Measurements from ENCODE around the gene OR51Q1. TPM values are rescaled to one million over a fixed set of nuclear protein-coding genes. Genes with fewer than 3 reads are reported as not detected.

The OR51Q1 gene
- total RNA-seq, 1 donor from 2014 or later, result not detected

DNA sequence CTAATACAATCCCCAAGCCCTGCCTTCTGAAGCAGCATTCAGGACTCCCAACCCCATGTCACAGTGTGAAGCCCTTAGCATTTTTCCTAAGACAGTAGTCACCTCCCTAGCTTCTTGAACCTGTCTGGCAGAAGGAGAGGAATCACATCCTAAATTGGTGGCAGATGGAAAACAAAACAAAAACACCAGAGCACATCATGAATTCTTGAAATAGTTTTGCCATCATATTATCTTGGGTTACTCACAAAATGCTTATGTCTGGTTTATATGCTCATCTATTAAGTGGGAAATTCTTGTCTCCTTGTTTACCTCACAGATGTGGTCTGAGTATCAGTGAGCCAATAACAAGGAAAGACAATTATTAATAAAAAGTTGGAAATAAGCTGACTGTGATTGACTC is 23.0 kb upstream of the OR51Q1 start:
- no peak for DNase-seq (ENCODE audit: low read depth)
- H3K4me3 ChIP-seq (ENCODE audit: low read depth, low read length), result no peak overlapping the region
- H3K36me3 ChIP-seq (ENCODE audit: control insufficient read depth, insufficient read depth, low read length), result no peaks in the 10 kb centered on the region
- TF ChIP-seq, protein P1, sequence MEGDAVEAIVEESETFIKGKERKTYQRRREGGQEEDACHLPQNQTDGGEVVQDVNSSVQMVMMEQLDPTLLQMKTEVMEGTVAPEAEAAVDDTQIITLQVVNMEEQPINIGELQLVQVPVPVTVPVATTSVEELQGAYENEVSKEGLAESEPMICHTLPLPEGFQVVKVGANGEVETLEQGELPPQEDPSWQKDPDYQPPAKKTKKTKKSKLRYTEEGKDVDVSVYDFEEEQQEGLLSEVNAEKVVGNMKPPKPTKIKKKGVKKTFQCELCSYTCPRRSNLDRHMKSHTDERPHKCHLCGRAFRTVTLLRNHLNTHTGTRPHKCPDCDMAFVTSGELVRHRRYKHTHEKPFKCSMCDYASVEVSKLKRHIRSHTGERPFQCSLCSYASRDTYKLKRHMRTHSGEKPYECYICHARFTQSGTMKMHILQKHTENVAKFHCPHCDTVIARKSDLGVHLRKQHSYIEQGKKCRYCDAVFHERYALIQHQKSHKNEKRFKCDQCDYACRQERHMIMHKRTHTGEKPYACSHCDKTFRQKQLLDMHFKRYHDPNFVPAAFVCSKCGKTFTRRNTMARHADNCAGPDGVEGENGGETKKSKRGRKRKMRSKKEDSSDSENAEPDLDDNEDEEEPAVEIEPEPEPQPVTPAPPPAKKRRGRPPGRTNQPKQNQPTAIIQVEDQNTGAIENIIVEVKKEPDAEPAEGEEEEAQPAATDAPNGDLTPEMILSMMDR (IDR thresholded peaks at IDR 0.05; ENCODE audit: insufficient read depth, low read length, poor library complexity, severe bottlenecking), result no peak
- H3K27me3 ChIP-seq (ENCODE audit: control insufficient read depth, insufficient read depth, low read length), result no peaks in the 10 kb centered on the region

DNA sequence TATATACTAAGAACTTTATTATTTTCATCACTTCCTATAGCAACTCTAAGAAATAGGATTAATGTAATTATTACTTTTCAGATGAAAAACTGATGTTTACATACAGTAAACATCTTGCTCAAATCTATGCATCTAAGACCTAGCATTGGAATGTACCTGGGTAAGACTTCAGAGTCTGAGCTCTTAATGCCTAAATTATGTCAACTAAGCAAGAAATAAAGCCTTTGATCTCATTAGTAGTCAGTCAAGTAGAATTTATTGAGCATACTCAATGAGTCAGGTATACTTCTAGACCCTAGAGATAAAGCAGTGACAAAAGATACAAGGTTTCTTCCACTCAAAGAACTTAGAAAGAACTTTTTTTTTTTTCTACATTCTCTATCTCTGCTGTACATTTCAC is 16.7 kb upstream of the OR51Q1 start:
- no peak for DNase-seq (ENCODE audit: low read depth)
- H3K36me3 ChIP-seq (ENCODE audit: control insufficient read depth, insufficient read depth, low read length), result no peaks in the 10 kb centered on the region
- H3K4me3 ChIP-seq (ENCODE audit: low read depth, low read length), result no peak overlapping the region
- H3K27me3 ChIP-seq (ENCODE audit: control insufficient read depth, insufficient read depth, low read length), result no peaks in the 10 kb centered on the region
- TF ChIP-seq, protein P1 (IDR thresholded peaks at IDR 0.05; ENCODE audit: insufficient read depth, low read length, poor library complexity, severe bottlenecking), result no peak

DNA sequence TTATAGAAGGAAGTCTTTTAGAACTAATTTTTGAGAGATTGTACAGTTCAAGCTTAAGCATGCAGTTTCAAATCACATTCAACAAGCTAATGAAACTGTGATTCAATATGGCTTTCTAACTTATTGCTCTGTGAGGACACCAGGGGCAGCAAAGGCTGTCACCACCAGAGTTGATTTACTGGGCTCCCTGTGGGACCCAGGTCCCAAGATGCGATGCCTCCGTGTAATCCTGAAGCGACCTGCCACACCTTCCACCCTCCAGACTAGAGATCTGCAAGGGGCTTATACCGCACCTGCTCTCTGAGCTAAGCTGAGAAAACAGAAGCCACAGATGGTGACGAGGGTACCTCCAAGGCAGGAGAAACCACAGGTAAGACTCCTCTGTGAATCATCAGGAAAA is 918 bp upstream of the OR51Q1 start:
- Histone ChIP-seq H3K4me3 (ENCODE audit: low read depth, low read length) (no peak overlapping the region), H3K36me3 (ENCODE audit: control insufficient read depth, insufficient read depth, low read length) (no peaks in the 10 kb centered on the region), H3K27me3 (ENCODE audit: control insufficient read depth, insufficient read depth, low read length) (no peaks in the 10 kb centered on the region)
- no peak for DNase-seq (ENCODE audit: low read depth)
- TF ChIP-seq, protein P1 (IDR thresholded peaks at IDR 0.05; ENCODE audit: insufficient read depth, low read length, poor library complexity, severe bottlenecking), result no peak

DNA sequence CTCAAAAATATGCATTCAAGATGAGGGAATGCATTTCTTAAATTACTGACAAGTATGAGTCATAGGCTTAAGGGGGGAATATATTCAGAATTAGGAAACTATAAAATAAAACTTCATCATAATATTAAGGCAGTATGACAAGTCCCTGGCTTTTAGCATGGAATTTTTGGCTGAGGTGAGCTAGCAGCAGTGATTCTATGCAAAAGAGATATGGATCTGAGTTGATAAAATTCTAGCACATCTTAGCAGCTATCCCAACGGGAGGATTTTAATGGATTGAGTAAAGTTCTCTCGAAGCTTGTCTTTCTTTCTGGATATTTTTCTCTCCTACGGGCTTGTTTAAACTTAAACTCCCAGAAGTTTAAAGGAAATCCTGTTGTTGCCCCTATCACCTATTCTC is 1.2 kb downstream of the OR51Q1 start:
- TF ChIP-seq, protein P1 (IDR thresholded peaks at IDR 0.05; ENCODE audit: insufficient read depth, low read length, poor library complexity, severe bottlenecking), result no peak
- no peaks in the 10 kb centered on the region for H3K36me3 ChIP-seq (ENCODE audit: control insufficient read depth, insufficient read depth, low read length)
- H3K27me3 ChIP-seq (ENCODE audit: control insufficient read depth, insufficient read depth, low read length), result no peaks in the 10 kb centered on the region
- DNase-seq (ENCODE audit: low read depth), result no peak
- H3K4me3 ChIP-seq (ENCODE audit: low read depth, low read length), result no peak overlapping the region

DNA sequence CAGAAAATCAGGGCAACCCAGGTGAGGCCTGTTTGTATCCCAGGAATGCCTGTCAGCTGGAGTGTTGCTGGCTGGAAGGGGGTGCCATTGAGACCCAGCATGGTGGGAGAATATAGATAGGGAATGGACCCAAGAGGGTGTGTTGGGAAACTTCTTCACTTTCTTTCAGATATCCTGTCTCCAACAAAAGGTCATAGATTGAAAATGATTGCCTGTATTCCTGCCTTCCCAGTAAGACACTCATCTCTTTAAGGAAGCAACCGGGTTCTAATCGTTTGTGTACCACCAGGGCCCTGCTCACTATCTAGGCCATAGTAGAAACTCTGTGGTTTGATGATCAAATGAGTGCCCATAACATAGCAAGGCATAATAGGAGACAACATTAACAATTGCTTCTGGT is 19.5 kb downstream of the OR51Q1 start, which contains the start of gene OR51I1:
Gene OR51I1, minus strand, starts transcription at position 101 of the 400 bp plus-strand sequence. Its CDS starts 0 bp downstream, at position 101.
- TF ChIP-seq, protein P1 (IDR thresholded peaks at IDR 0.05; ENCODE audit: insufficient read depth, low read length, poor library complexity, severe bottlenecking), result no peak
- no peak for DNase-seq (ENCODE audit: low read depth)
- H3K4me3 ChIP-seq (ENCODE audit: low read depth, low read length), result no peak within 1 kb of the TSS
- H3K36me3 ChIP-seq (ENCODE audit: control insufficient read depth, insufficient read depth, low read length), result no peaks in the 10 kb centered on the region
- no peaks in the 10 kb centered on the region for H3K27me3 ChIP-seq (ENCODE audit: control insufficient read depth, insufficient read depth, low read length)

DNA sequence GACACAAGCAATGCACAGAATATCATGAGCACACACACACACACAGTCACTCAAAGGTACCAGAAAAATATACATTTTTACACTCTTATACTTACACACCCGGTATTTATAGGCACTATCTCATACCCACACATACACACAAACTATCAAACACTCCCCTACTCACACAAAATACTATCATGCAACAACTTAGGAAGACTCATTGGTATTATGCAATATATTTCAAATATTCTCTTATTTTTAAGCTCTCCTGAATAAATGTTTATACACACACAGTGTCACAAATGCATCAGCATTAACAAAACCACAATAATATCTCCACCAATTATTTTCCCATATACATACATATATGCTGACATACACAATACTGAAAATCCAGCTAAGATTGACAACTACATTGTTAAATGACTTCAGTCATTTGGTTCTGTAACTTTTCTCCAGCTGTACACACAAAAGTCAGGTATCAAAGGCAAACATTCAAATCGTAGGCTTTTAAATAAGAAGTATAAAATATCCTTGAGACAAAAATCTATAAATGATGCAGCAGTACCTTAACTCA is 22.0 kb downstream of the OR51Q1 start:
- TF ChIP-seq, protein P1 (IDR thresholded peaks at IDR 0.05; ENCODE audit: insufficient read depth, low read length, poor library complexity, severe bottlenecking), result no peak
- DNase-seq (ENCODE audit: low read depth), result no peak
- Histone ChIP-seq H3K4me3 (ENCODE audit: low read depth, low read length) (no peak overlapping the region), H3K36me3 (ENCODE audit: control insufficient read depth, insufficient read depth, low read length) (no peaks in the 10 kb centered on the region), H3K27me3 (ENCODE audit: control insufficient read depth, insufficient read depth, low read length) (no peaks in the 10 kb centered on the region)
